ENCODE results near the gene NINL.

The NINL gene

DNA sequence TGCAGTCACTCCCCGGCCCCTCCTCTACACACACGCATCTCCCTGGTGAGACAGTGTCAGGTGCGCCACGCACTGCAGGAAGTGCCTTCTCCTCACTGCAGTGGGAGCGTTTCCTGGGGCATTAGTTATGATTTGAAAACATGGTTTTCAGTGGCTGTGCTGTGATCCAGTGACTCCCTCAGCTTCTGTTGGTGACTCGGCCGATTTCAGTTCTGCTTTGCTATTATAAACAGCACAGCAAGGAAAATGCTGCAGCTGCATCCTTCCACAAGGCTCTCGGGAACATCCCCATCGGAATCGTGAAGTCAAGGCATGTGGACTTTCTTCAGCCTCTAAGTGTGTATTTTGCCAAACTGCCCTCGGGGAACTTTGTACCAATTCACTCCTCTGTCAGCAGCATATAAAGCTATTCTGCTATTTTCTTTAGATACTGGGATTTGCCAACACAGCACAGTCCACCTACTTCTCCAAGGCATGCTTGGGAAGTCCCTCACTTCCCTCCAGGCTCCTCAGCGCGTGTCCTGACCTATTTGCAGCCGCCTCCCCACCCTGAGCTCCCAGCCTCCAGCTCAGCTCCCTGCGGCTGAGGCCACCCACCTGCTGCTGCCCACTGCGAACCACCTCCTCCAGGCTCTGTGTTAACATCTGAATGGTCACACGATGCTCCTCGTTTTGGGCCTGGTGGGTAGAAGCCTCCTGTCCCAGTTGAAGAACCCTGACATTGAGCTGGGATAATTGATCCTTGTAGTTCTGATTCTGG lies 123.4 kb downstream of the NINL start:
- DNase-seq: no peak

GRCh38 chr20:25461281-25461650 lies 124.1 kb downstream of the NINL start:
- Histone ChIP-seq H3K36me3 (peaks cover 72% of the 10 kb centered on the region), H3K27ac (no peak overlapping the region), H3K4me3 (ENCODE audit: low read depth, low read length) (no peak overlapping the region), H3K27me3 (ENCODE audit: insufficient read depth, low read depth, severe bottlenecking) (no peaks in the 10 kb centered on the region), H3K9me3 (ENCODE audit: severe bottlenecking) (no peaks in the 10 kb centered on the region)
- TF ChIP-seq CTCF (IDR thresholded peaks at IDR 0.05; ENCODE audit: low read depth, low read length): no peak
- no peak for DNase-seq

More for the DNA sequence above, 123.4 kb downstream of the NINL start:
- no peaks in the 10 kb centered on the region for H3K27me3 ChIP-seq (ENCODE audit: insufficient read depth, low read depth, severe bottlenecking)
- H3K4me3 ChIP-seq (ENCODE audit: low read depth, low read length): no peak overlapping the region
- H3K36me3 ChIP-seq: peaks cover 79% of the 10 kb centered on the region
- no peaks in the 10 kb centered on the region for H3K9me3 ChIP-seq (ENCODE audit: severe bottlenecking)
- TF ChIP-seq CTCF (IDR thresholded peaks at IDR 0.05; ENCODE audit: low read depth, low read length): no peak
- no peak overlapping the region for H3K27ac ChIP-seq

GRCh38 chr20:25460566-25461280 lies 124.6 kb downstream of the NINL start:
- no peaks in the 10 kb centered on the region for H3K9me3 ChIP-seq (ENCODE audit: severe bottlenecking)
- no peak overlapping the region for H3K4me3 ChIP-seq (ENCODE audit: low read depth, low read length)
- peaks cover 68% of the 10 kb centered on the region for H3K36me3 ChIP-seq
- H3K27ac ChIP-seq: no peak overlapping the region
- no peak for DNase-seq
- no peak for TF ChIP-seq CTCF (IDR thresholded peaks at IDR 0.05; ENCODE audit: low read depth, low read length)
- H3K27me3 ChIP-seq (ENCODE audit: insufficient read depth, low read depth, severe bottlenecking): no peaks in the 10 kb centered on the region

GRCh38 chr20:25459916-25460535 lies 125.3 kb downstream of the NINL start:
- Histone ChIP-seq H3K27ac (no peak overlapping the region), H3K36me3 (peaks cover 68% of the 10 kb centered on the region), H3K4me3 (ENCODE audit: low read depth, low read length) (no peak overlapping the region), H3K9me3 (ENCODE audit: severe bottlenecking) (no peaks in the 10 kb centered on the region), H3K27me3 (ENCODE audit: insufficient read depth, low read depth, severe bottlenecking) (no peaks in the 10 kb centered on the region)
- no peak for DNase-seq
- no peak for TF ChIP-seq CTCF (IDR thresholded peaks at IDR 0.05; ENCODE audit: low read depth, low read length)

DNA sequence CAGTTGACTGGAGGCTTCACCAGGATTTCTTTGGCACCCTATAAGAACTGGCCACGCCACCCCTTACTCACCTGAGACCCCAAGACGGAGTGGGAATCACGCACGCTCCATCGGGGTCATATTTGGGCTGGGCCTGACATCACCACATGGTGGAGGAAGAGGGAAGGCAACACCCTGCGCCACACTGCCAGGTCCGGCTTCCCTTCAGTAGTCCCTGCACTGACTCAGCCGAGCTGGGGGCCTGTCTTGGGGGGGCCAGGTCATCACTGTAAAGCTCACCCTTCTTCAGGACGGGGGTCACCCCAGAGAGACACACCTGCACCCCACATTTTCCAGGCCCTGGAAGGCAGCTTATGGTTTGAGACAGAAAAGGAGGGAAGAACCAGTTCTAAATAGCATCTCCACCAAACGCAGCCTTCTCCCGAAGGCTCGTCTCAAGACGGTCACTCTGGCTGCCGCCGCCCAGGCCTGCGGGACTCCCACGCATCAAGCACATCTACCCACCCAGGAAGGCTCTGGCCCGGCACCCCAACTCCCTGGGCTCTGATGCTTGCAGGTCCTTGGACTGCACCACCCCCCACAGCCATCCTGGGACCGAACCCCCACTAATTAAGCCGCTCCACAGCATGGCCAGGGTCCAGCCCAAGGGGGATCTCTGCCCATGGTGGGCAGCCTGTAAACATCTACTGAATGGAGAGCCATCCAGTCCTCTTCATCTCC lies 126.1 kb downstream of the NINL start:
- DNase-seq: no peak
- peaks cover 69% of the 10 kb centered on the region for H3K36me3 ChIP-seq
- H3K4me3 ChIP-seq (ENCODE audit: low read depth, low read length): no peak overlapping the region
- no peaks in the 10 kb centered on the region for H3K27me3 ChIP-seq (ENCODE audit: insufficient read depth, low read depth, severe bottlenecking)
- no peak overlapping the region for H3K27ac ChIP-seq
- TF ChIP-seq CTCF (IDR thresholded peaks at IDR 0.05; ENCODE audit: low read depth, low read length): no peak
- no peaks in the 10 kb centered on the region for H3K9me3 ChIP-seq (ENCODE audit: severe bottlenecking)

Measured in WERI-Rb-1 (cell line).